MM.1S (cell line): ENCODE measurements around the gene NUP210.

ENCODE experiments used
- DNase-seq: peaks from one replicate; pipeline ENCODE4 v3.0.0-alpha.2; 2015
- H2AFZ ChIP-seq: fragments of 300-600 bp; sonication (generic); 2 replicates; pipeline ENCODE4 v1.6.0; 2016; ENCODE audit warnings: antibody characterized with exemption, low read length
- H3F3A ChIP-seq: fragments of 300-600 bp; sonication (generic); 2 replicates; pipeline ENCODE4 v1.6.1; 2016; ENCODE audit warnings: mild to moderate bottlenecking, antibody characterized with exemption, low read length, moderate library complexity, mixed read lengths; ENCODE audit not compliant: insufficient read depth
- H3K27ac ChIP-seq: fragments of 300-600 bp; sonication (generic); 2 replicates; pipeline ENCODE4 v1.5.1; 2016; ENCODE audit warnings: mild to moderate bottlenecking, low read length
- H3K27me3 ChIP-seq: fragments of 300-600 bp; sonication (generic); replicated peaks from 2 replicates; pipeline ENCODE4 v1.6.0; 2016; ENCODE audit warnings: low read length; ENCODE audit not compliant: insufficient read depth
- H3K36me3 ChIP-seq: fragments of 300-600 bp; sonication (generic); replicated peaks from 2 replicates; pipeline ENCODE4 v1.6.1; 2016; ENCODE audit warnings: mild to moderate bottlenecking, low read length, mixed read lengths; ENCODE audit not compliant: insufficient read depth
- H3K4me1 ChIP-seq: fragments of 300-600 bp; sonication (generic); 2 replicates; pipeline ENCODE4 v1.6.1; 2016; ENCODE audit warnings: low read length, mixed read lengths
- H3K4me2 ChIP-seq: fragments of 300-600 bp; sonication (generic); 2 replicates; pipeline ENCODE4 v1.6.0; 2016; ENCODE audit warnings: low read depth, low read length
- H3K4me3 ChIP-seq: fragments of 300-600 bp; sonication (generic); 2 replicates; pipeline ENCODE4 v1.5.1; 2016; ENCODE audit warnings: low read length, mixed read lengths
- H3K79me2 ChIP-seq: fragments of 300-600 bp; sonication (generic); 2 replicates; pipeline ENCODE4 v1.6.1; 2016; ENCODE audit warnings: mixed run types, low read length, mixed read lengths
- H3K9ac ChIP-seq: fragments of 300-600 bp; sonication (generic); 2 replicates; pipeline ENCODE4 v1.6.1; 2016; ENCODE audit warnings: low read length, mixed read lengths
- H3K9me2 ChIP-seq: fragments of 300-600 bp; sonication (generic); replicated peaks from 2 replicates; pipeline ENCODE4 v1.6.1; 2016; ENCODE audit warnings: mild to moderate bottlenecking, low read length, mixed read lengths; ENCODE audit not compliant: insufficient read depth
- H3K9me3 ChIP-seq: fragments of 300-600 bp; sonication (generic); replicated peaks from 2 replicates; pipeline ENCODE4 v1.6.1; 2016; ENCODE audit warnings: mild to moderate bottlenecking, low read length, mixed read lengths; ENCODE audit not compliant: insufficient read depth
- H4K20me1 ChIP-seq: fragments of 300-600 bp; sonication (generic); 2 replicates; pipeline ENCODE4 v1.6.1; 2016; ENCODE audit warnings: mild to moderate bottlenecking, low read length, moderate library complexity, mixed read lengths; ENCODE audit not compliant: insufficient read depth
- EZH2 ChIP-seq: fragments of 300-600 bp; sonication (generic); optimal IDR thresholded peaks from 2 replicates; pipeline ENCODE3; 2017; ENCODE audit warnings: low read depth, mild to moderate bottlenecking, antibody characterized with exemption, low read length, mixed read lengths
- EZH2phosphoT487 ChIP-seq: fragments of 300-600 bp; sonication (generic); IDR thresholded peaks from 2 replicates; pipeline ENCODE4 v1.6.1; 2018; ENCODE audit warnings: antibody characterized with exemption, low read length
- TF ChIP-seq, protein P1 (sequence below): fragments of 300-600 bp; sonication (generic); IDR thresholded peaks from 2 replicates; pipeline ENCODE4 v1.5.1; 2016; ENCODE audit warnings: antibody characterized with exemption, low read length, mixed read lengths

NUP210 gene

GRCh38 chr3:13282986-13283876, 136.9 kb downstream of the NUP210 start:
- H3K9me2 ChIP-seq = no peaks in the 10 kb centered on the region
- TF ChIP-seq, protein P1, sequence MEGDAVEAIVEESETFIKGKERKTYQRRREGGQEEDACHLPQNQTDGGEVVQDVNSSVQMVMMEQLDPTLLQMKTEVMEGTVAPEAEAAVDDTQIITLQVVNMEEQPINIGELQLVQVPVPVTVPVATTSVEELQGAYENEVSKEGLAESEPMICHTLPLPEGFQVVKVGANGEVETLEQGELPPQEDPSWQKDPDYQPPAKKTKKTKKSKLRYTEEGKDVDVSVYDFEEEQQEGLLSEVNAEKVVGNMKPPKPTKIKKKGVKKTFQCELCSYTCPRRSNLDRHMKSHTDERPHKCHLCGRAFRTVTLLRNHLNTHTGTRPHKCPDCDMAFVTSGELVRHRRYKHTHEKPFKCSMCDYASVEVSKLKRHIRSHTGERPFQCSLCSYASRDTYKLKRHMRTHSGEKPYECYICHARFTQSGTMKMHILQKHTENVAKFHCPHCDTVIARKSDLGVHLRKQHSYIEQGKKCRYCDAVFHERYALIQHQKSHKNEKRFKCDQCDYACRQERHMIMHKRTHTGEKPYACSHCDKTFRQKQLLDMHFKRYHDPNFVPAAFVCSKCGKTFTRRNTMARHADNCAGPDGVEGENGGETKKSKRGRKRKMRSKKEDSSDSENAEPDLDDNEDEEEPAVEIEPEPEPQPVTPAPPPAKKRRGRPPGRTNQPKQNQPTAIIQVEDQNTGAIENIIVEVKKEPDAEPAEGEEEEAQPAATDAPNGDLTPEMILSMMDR = peak; percentile 41
- no peak for TF ChIP-seq EZH2
- no peaks in the 10 kb centered on the region for H3K9me3 ChIP-seq
- no peaks in the 10 kb centered on the region for H4K20me1 ChIP-seq
- no peaks in the 10 kb centered on the region for H3K79me2 ChIP-seq
- no peaks in the 10 kb centered on the region for H3K36me3 ChIP-seq
- peaks cover 7% of the 10 kb centered on the region for H3K27me3 ChIP-seq
- H3F3A ChIP-seq = no peaks in the 10 kb centered on the region; the same call in 1 of the 2 replicates
- no peak overlapping the region for H3K27ac ChIP-seq
- 0 out of 2 replicates have a peak, but pooled peaks cover 5% of the 10 kb centered on the region for H3K4me1 ChIP-seq
- H3K4me3 ChIP-seq = peak overlapping the region; percentile 68
- peak overlapping the region; percentile 88 for H2AFZ ChIP-seq
- peak; percentile 64 for DNase-seq
- peak overlapping the region; percentile 98 for H3K4me2 ChIP-seq
- H3K9ac ChIP-seq = peak overlapping the region; percentile 21; the same call in 1 of the 2 replicates

DNA sequence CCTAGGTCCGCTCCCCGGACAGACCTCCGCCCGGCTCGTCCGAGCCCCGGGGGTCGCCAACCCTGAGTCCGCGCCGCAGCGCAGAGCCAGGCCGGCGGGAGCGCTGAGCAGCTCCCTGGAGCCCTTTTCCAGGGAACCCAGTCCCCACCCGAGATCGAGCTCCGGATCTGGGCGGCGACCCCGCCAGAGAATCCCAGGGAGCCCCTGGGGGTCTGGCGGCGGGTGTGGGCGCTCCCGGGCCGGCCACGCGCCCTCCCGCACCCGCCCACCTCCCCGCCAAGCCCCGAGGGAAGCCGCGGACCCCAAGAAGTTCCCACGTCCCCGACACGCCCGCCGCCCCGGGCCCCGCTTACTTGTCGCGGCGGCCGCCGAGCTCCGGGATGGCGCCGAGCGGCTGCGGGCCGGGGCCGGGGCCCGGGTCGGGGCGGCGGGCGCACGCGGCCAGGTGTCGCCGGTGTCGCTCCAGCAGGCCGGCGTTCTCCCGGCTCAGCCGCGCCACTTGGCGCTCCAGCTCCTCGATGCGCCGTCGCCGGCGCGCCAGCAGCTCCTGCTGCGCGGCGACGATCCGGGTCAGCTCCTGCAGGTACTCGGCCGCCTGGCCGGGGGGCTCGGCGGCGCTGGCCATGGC, 137.7 kb downstream of the NUP210 start:
- 0 out of 2 replicates have a peak, but pooled peaks cover 5% of the 10 kb centered on the region for H3K4me1 ChIP-seq
- peak overlapping the region; percentile 42 for H3K4me3 ChIP-seq
- H3K79me2 ChIP-seq = no peaks in the 10 kb centered on the region

GRCh38 chr3:13281507-13282357, 138.4 kb downstream of the NUP210 start:
- H3K9ac ChIP-seq = no peak overlapping the region
- peak overlapping the region; percentile 60; the same call in 1 of the 2 replicates for H3K4me2 ChIP-seq

More for the DNA sequence above, 137.7 kb downstream of the NUP210 start:
- Histone ChIP-seq H3K9me2 (no peaks in the 10 kb centered on the region), H3F3A (no peaks in the 10 kb centered on the region; the same call in 1 of the 2 replicates), H3K9ac (no peak overlapping the region), H3K9me3 (no peaks in the 10 kb centered on the region), H3K36me3 (no peaks in the 10 kb centered on the region), H3K4me2 (peak overlapping the region; percentile 60; the same call in 1 of the 2 replicates), H3K27ac (no peak overlapping the region), H4K20me1 (no peaks in the 10 kb centered on the region), H2AFZ (no peak overlapping the region), H3K27me3 (peaks cover 7% of the 10 kb centered on the region)
- TF ChIP-seq EZH2 (no peak), EZH2phosphoT487 (no peak)
- TF ChIP-seq, protein P1 = no peak
- DNase-seq = peak; percentile 48

More at GRCh38 chr3:13281507-13282357, 138.4 kb downstream of the NUP210 start:
- Histone ChIP-seq H3K79me2 (no peaks in the 10 kb centered on the region), H4K20me1 (no peaks in the 10 kb centered on the region), H3K27me3 (peaks cover 7% of the 10 kb centered on the region), H3K4me3 (peak overlapping the region; percentile 42), H3K27ac (no peak overlapping the region), H3K4me1 (0 out of 2 replicates have a peak, but pooled peaks cover 5% of the 10 kb centered on the region), H3K9me3 (no peaks in the 10 kb centered on the region), H3K36me3 (no peaks in the 10 kb centered on the region), H3F3A (no peaks in the 10 kb centered on the region; the same call in 1 of the 2 replicates), H2AFZ (no peak overlapping the region), H3K9me2 (no peaks in the 10 kb centered on the region)
- TF ChIP-seq EZH2 (no peak), EZH2phosphoT487 (no peak)
- TF ChIP-seq, protein P1 = no peak
- no peak for DNase-seq
